ENCODE measurements around the gene SLC44A2. TPM values are rescaled to one million over a fixed set of nuclear protein-coding genes. Genes with fewer than 3 reads are reported as not detected.

The SLC44A2 gene
- total and polyA plus RNA-seq, 2 of the 8 experiments (the other 6 are each of a cell fraction or from before 2014, with no cell fraction given), result 105 to 120 TPM

- no peak for DNase-seq (ENCODE audit: low read depth in 1 of 2, low spot score in 2 of 2)
- CTCF ChIA-PET (ENCODE audit: partially characterized antibody), result interaction anchor here (1.1 to 2.1 kb wide), 7 partner anchors 8 to 100 kb away, joined by 3 to 10 read pairs (median 3); partner anchors contain the start of gene QTRT1
- H2BK20ac ChIP-seq (ENCODE audit: low read length), result no peak overlapping the region
- peaks cover 94 to 100% (median 97%) of the 10 kb centered on the region in 4 experiments for H3K36me3 ChIP-seq (ENCODE audit: control insufficient read depth in 2 of 4, insufficient read depth in 4 of 4, low read length in 3 of 4)
- H2AFZ ChIP-seq (ENCODE audit: low read length), result no peak overlapping the region
- no peak overlapping the region for H3K23ac ChIP-seq (ENCODE audit: insufficient read length)
- WGBS, 2 experiments (ENCODE audit: extremely low coverage in 1 of 2, insufficient coverage in 1 of 2, insufficient read length in 1 of 2, insufficient replicate concordance in 2 of 2, low coverage in 1 of 2, low lambda C conversion rate in 2 of 2, missing lambda C conversion rate in 1 of 2), result 98% methylated on average over 4 of the region's 4 CpGs; no CpG with 5 or more reads in 1 of the 2 experiments
- no peak for FAIRE-seq
- H2BK5ac ChIP-seq (ENCODE audit: low read depth, low read length), result no peak overlapping the region; the same call in 1 of the 2 replicates
- peak; percentile 48; the same call in 1 of the 2 replicates for TF ChIP-seq POLR2AphosphoS5 (IDR thresholded peaks at IDR 0.05; ENCODE audit: low read depth, low read length)
- TF ChIP-seq POLR2A (IDR thresholded peaks at IDR 0.05; ENCODE audit: control extremely low read depth in 1 of 2, low read depth in 2 of 2, low read length in 2 of 2), result 0 out of 3 replicates have a peak, but pooled peaks of 1 of the 2 experiments have one; percentile 26
- TF ChIP-seq NANOG (IDR thresholded peaks at IDR 0.05; ENCODE audit: insufficient read depth, low read depth, low read length, poor library complexity, severe bottlenecking), result no peak
- no peak for TF ChIP-seq TCF12 (IDR thresholded peaks at IDR 0.05; ENCODE audit: low read depth, low read length)
- no peak overlapping the region for H3K4me3 ChIP-seq (ENCODE audit: extremely low read depth in 1 of 4, insufficient read depth in 2 of 4, low read depth in 3 of 4, low read length in 4 of 4)
- H3K4ac ChIP-seq (replicated peaks; ENCODE audit: insufficient read length, low read depth, low read length), result no peak overlapping the region
- H2BK12ac ChIP-seq (ENCODE audit: low read depth, low read length), result no peak overlapping the region
- H3K23me2 ChIP-seq (ENCODE audit: low read depth, low read length), result no peaks in the 10 kb centered on the region
- POLR2A ChIA-PET (ENCODE audit: partially characterized antibody), result interaction anchor here (1.1 to 59.0 kb wide), 5 partner anchors 10 to 129 kb away, joined by 3 to 1874 read pairs (median 3); partner anchors contain the start of genes DNM2, ILF3 and QTRT1
- no peaks in the 10 kb centered on the region; a peak in 2 of 7 replicates for H3K4me1 ChIP-seq (replicated peaks in 1 of 4; ENCODE audit: control insufficient read depth in 3 of 4, insufficient read depth in 4 of 4, low read length in 3 of 4)
- no peaks in the 10 kb centered on the region for H3K9me3 ChIP-seq (ENCODE audit: insufficient read depth in 2 of 2, low read depth in 1 of 2, low read length in 1 of 2)
- H3K14ac ChIP-seq (ENCODE audit: insufficient read length), result no peak overlapping the region
- H3K27me3 ChIP-seq (replicated peaks in 1 of 4; ENCODE audit: control insufficient read depth in 3 of 4, extremely low read depth in 1 of 4, insufficient read depth in 3 of 4, low read length in 3 of 4), result no peaks in the 10 kb centered on the region
- H3K79me1 ChIP-seq (ENCODE audit: low read depth, low read length), result peaks cover 10% of the 10 kb centered on the region; the same call in 1 of the 2 replicates
- H3K79me2 ChIP-seq (ENCODE audit: control insufficient read depth in 1 of 2, insufficient read depth in 2 of 2, low read length in 2 of 2), result peaks cover 0 to 88% of the 10 kb centered on the region in 2 experiments; a peak in 2 of 4 replicates
- no peak overlapping the region for H3K9ac ChIP-seq (replicated peaks in 1 of 4; ENCODE audit: extremely low read depth in 1 of 4, low read depth in 3 of 4, low read length in 3 of 4)
- H3K4me2 ChIP-seq (ENCODE audit: insufficient read depth in 1 of 2, low read depth in 2 of 2, low read length in 2 of 2), result no peak overlapping the region
- H2AK5ac ChIP-seq (ENCODE audit: low read depth, low read length), result no peak overlapping the region
- no peak overlapping the region for H3K27ac ChIP-seq (ENCODE audit: low read depth, low read length)
- H4K8ac ChIP-seq (ENCODE audit: extremely low read depth, insufficient read depth, low read length), result peak overlapping the region; percentile 78; the same call in 1 of the 2 replicates
- no peak overlapping the region for H3K18ac ChIP-seq (ENCODE audit: extremely low read depth, low read length)
- H3K56ac ChIP-seq (replicated peaks; ENCODE audit: insufficient read length, low read depth, low read length), result no peak overlapping the region
- no peak overlapping the region for H2BK120ac ChIP-seq (replicated peaks; ENCODE audit: low read depth, low read length)
- no peak overlapping the region for H4K5ac ChIP-seq (ENCODE audit: insufficient read length, low read depth, low read length)
- no peak overlapping the region for H2BK15ac ChIP-seq (ENCODE audit: low read length)
- peaks cover 39 to 51% of the 10 kb centered on the region in 2 experiments for H4K20me1 ChIP-seq (replicated peaks in 1 of 2; ENCODE audit: control insufficient read depth in 1 of 2, insufficient read depth in 2 of 2, low read length in 2 of 2)
- no peak overlapping the region for H4K91ac ChIP-seq (replicated peaks; ENCODE audit: insufficient read length, low read length)
These were observed 56.3 kb downstream of the SLC44A2 start for GRCh38 chr19:10681658-10682057.

Measured in H1 (cell line).